H9 (cell line): ENCODE measurements around the gene SEMA3G. TPM values are rescaled to one million over a fixed set of nuclear protein-coding genes. Genes with fewer than 3 reads are reported as not detected.

Experiments
- DNase-seq: peaks from one replicate; pipeline ENCODE4 v3.0.0-alpha.2; 2017
- H2AFZ ChIP-seq: one replicate; pipeline ENCODE4 v1.6.1; 2013; ENCODE audit warnings: mild to moderate bottlenecking, low read length, control low read depth, moderate library complexity
- H2AK5ac ChIP-seq: 2 replicates; pipeline ENCODE4 v1.6.1; 2013; ENCODE audit warnings: low read length, control low read depth, mixed read lengths; ENCODE audit not compliant: insufficient read length
- H2BK120ac ChIP-seq: one replicate; pipeline ENCODE4 v1.6.1; 2013; ENCODE audit warnings: low read depth, mild to moderate bottlenecking, low read length, control low read depth, inconsistent platforms; ENCODE audit not compliant: poor library complexity, severe bottlenecking
- H2BK12ac ChIP-seq: 2 replicates; pipeline ENCODE4 v1.6.1; 2013; ENCODE audit warnings: low read length, control low read depth, mixed read lengths, low read depth; ENCODE audit not compliant: insufficient read length
- H2BK15ac ChIP-seq: 2 replicates; pipeline ENCODE4 v1.6.1; 2013; ENCODE audit warnings: low read depth, low read length, control low read depth
- H2BK20ac ChIP-seq: one replicate; pipeline ENCODE4 v1.6.1; 2013; ENCODE audit warnings: low read depth, mild to moderate bottlenecking, low read length, control low read depth, inconsistent platforms; ENCODE audit not compliant: poor library complexity, severe bottlenecking
- H2BK5ac ChIP-seq: 2 replicates; pipeline ENCODE4 v1.6.1; 2013; ENCODE audit warnings: low read length, control low read depth, mixed read lengths; ENCODE audit not compliant: insufficient read length
- H3K14ac ChIP-seq: 2 replicates; pipeline ENCODE4 v1.6.1; 2013; ENCODE audit warnings: low read length, control low read depth; ENCODE audit not compliant: insufficient read depth
- H3K18ac ChIP-seq: 2 replicates; pipeline ENCODE4 v1.6.1; 2013; ENCODE audit warnings: low read depth, mild to moderate bottlenecking, mixed read lengths, low read length, control low read depth; ENCODE audit not compliant: insufficient read length
- H3K23ac ChIP-seq: 2 replicates; pipeline ENCODE4 v1.6.1; 2013; ENCODE audit warnings: low read length, control low read depth, mixed read lengths, low read depth; ENCODE audit not compliant: insufficient read length
- H3K23me2 ChIP-seq: 2 replicates; pipeline ENCODE4 v1.6.1; 2013; ENCODE audit warnings: low read depth, mild to moderate bottlenecking, mixed read lengths, low read length, control low read depth; ENCODE audit not compliant: insufficient read length, poor library complexity, severe bottlenecking
- H3K27ac ChIP-seq: 2 replicates; pipeline ENCODE4 v1.5.1; 2013; ENCODE audit warnings: low read length, control low read depth, mixed read lengths, low read depth; ENCODE audit not compliant: insufficient read length
- H3K27me3 ChIP-seq: 2 replicates; pipeline ENCODE4 v1.6.1; 2013; ENCODE audit warnings: low read length, control low read depth, inconsistent platforms; ENCODE audit not compliant: insufficient read depth
- H3K4ac ChIP-seq: 2 replicates; pipeline ENCODE4 v1.6.1; 2013; ENCODE audit warnings: low read depth, mild to moderate bottlenecking, control low read depth, inconsistent platforms, low read length, moderate library complexity
- H3K4me1 ChIP-seq: 2 replicates; pipeline ENCODE4 v1.6.1; 2013; ENCODE audit warnings: low read length, control low read depth, inconsistent platforms; ENCODE audit not compliant: insufficient read depth
- H3K4me2 ChIP-seq: 2 replicates; pipeline ENCODE4 v1.6.1; 2013; ENCODE audit warnings: low read length, control low read depth, mixed read lengths; ENCODE audit not compliant: insufficient read length, insufficient read depth
- H3K56ac ChIP-seq: 2 replicates; pipeline ENCODE4 v1.6.1; 2013; ENCODE audit warnings: low read depth, mild to moderate bottlenecking, mixed read lengths, low read length, control low read depth; ENCODE audit not compliant: insufficient read length
- H3K79me1 ChIP-seq: 2 replicates; pipeline ENCODE4 v1.6.1; 2013; ENCODE audit warnings: low read depth, mild to moderate bottlenecking, moderate library complexity, low read length, control low read depth, inconsistent platforms; ENCODE audit not compliant: insufficient read depth, poor library complexity, severe bottlenecking
- H3K79me2 ChIP-seq: 2 replicates; pipeline ENCODE4 v1.6.1; 2013; ENCODE audit warnings: low read length, control low read depth, inconsistent platforms; ENCODE audit not compliant: insufficient read depth
- H3K9ac ChIP-seq: 2 replicates; pipeline ENCODE4 v1.6.1; 2013; ENCODE audit warnings: low read length, control low read depth, mixed read lengths; ENCODE audit not compliant: insufficient read length; ENCODE audit errors: extremely low read depth
- H3K9me3 ChIP-seq: one replicate; pipeline ENCODE4 v1.6.1; 2013; ENCODE audit warnings: low read depth, low read length, inconsistent platforms; ENCODE audit not compliant: control insufficient read depth
- H3T11ph ChIP-seq: one replicate; pipeline ENCODE4 v1.6.1; 2013; ENCODE audit warnings: mild to moderate bottlenecking, low read length, control low read depth, inconsistent platforms
- H4K20me1 ChIP-seq: one replicate; pipeline ENCODE4 v1.6.1; 2013; ENCODE audit not compliant: control insufficient read depth, insufficient read length, insufficient read depth
- H4K5ac ChIP-seq: 2 replicates; pipeline ENCODE4 v1.6.1; 2013; ENCODE audit warnings: low read depth, mild to moderate bottlenecking, mixed read lengths, low read length, control low read depth; ENCODE audit not compliant: insufficient read length
- H4K8ac ChIP-seq: replicated peaks from 2 replicates; pipeline ENCODE4 v1.6.1; 2013; ENCODE audit warnings: low read length, control low read depth, mixed read lengths, low read depth; ENCODE audit not compliant: insufficient read length
- H4K91ac ChIP-seq: 2 replicates; pipeline ENCODE4 v1.6.1; 2013; ENCODE audit warnings: low read depth, mild to moderate bottlenecking, moderate library complexity, mixed read lengths, low read length, control low read depth; ENCODE audit not compliant: insufficient read length
- H3K27ac Mint-ChIP-seq, 3 experiments: 2 replicates in 2 of 3; 3 replicates in 1 of 3; pipeline ENCODE4 v1.8.0; 2020 to 2021; ENCODE audit warnings: mixed read lengths in 3 of 3, mild to moderate bottlenecking in 1 of 3, moderate library complexity in 1 of 3
- H3K27me3 Mint-ChIP-seq: 2 replicates; pipeline ENCODE4 v1.8.0; 2021; ENCODE audit warnings: low read depth, mild to moderate bottlenecking, moderate library complexity, mixed read lengths
- H3K36me3 Mint-ChIP-seq, 3 experiments: 2 replicates in 2 of 3; 3 replicates in 1 of 3; pipeline ENCODE4 v1.8.0; 2020 to 2021; ENCODE audit warnings: low read depth in 3 of 3, mixed read lengths in 3 of 3; ENCODE audit not compliant: insufficient read depth in 1 of 3
- H3K4me1 Mint-ChIP-seq, 2 experiments: 2 replicates each; pipeline ENCODE4 v1.8.0; 2020; ENCODE audit warnings: mixed read lengths in 2 of 2
- H3K4me3 Mint-ChIP-seq, 2 experiments: 2 replicates in 1 of 2; 3 replicates in 1 of 2; pipeline ENCODE4 v1.8.0; 2020 to 2021; ENCODE audit warnings: mild to moderate bottlenecking in 2 of 2, mixed read lengths in 2 of 2, moderate library complexity in 1 of 2
- H3K9me3 Mint-ChIP-seq, 2 experiments: 2 replicates in 1 of 2; 3 replicates in 1 of 2; pipeline ENCODE4 v1.8.0; 2020; ENCODE audit warnings: mild to moderate bottlenecking in 2 of 2, mixed read lengths in 2 of 2, moderate library complexity in 1 of 2
- CTCF ChIP-seq: fragments of 200-600 bp; sonication (generic); conservative IDR thresholded peaks from 3 replicates; pipeline ENCODE4 v1.8.0; 2021; ENCODE audit warnings: antibody characterized with exemption, mild to moderate bottlenecking
- WGBS: extraction: QIAGEN DNeasy Blood & Tissue Kit; methylation state at CpG from one replicate; pipeline ENCODE4 v1.1.7; 2013; ENCODE audit warnings: missing lambda C conversion rate, low lambda C conversion rate, mixed read lengths; ENCODE audit not compliant: insufficient read length; ENCODE audit errors: extremely low coverage; 5-methylcytosine and 5-hydroxymethylcytosine counted together
- total RNA-seq: library from RNA; stranded (reverse); gene quantifications from 2 replicates; pipeline ENCODE4 v1.2.1, GENCODE V29; 2021

Gene SEMA3G
- total RNA-seq, 1 experiment from 2014 or later: 2.4 TPM

- Histone ChIP-seq H2BK12ac (no peak overlapping the region), H3K9ac (no peak overlapping the region), H3K79me1 (no peaks in the 10 kb centered on the region), H3K18ac (no peak overlapping the region), H4K91ac (no peak overlapping the region), H4K5ac (no peak overlapping the region), H2BK5ac (no peak overlapping the region), H3K4ac (no peak overlapping the region), H3K4me2 (no peak overlapping the region), H2BK120ac (no peak overlapping the region), H3T11ph (no peak overlapping the region), H4K20me1 (no peaks in the 10 kb centered on the region), H3K9me3 (no peaks in the 10 kb centered on the region), H3K56ac (no peak overlapping the region), H3K23ac (no peak overlapping the region), H2AFZ (no peak overlapping the region), H2AK5ac (no peak overlapping the region), H3K4me1 (no peaks in the 10 kb centered on the region), H3K14ac (no peak overlapping the region), H3K27ac (no peak overlapping the region), H3K27me3 (no peaks in the 10 kb centered on the region), H2BK20ac (no peak overlapping the region), H3K79me2 (no peaks in the 10 kb centered on the region), H2BK15ac (no peak overlapping the region), H3K23me2 (no peaks in the 10 kb centered on the region), H4K8ac (no peak overlapping the region)
- no peak overlapping the region; a peak in 1 of 7 replicates for H3K27ac Mint-ChIP-seq
- no peak for TF ChIP-seq CTCF
- no peak overlapping the region for H3K4me3 Mint-ChIP-seq
- no peaks in the 10 kb centered on the region for H3K9me3 Mint-ChIP-seq
- peaks cover 9% of the 10 kb centered on the region for H3K27me3 Mint-ChIP-seq
- H3K4me1 Mint-ChIP-seq: no peaks in the 10 kb centered on the region
- no CpG with 5 or more reads among the region's 6 CpGs for WGBS
- DNase-seq: no peak
- H3K36me3 Mint-ChIP-seq: peaks cover 25 to 41% (median 33%) of the 10 kb centered on the region in 3 experiments
These were observed 45.3 kb downstream of the SEMA3G start for GRCh38 chr3:52399593-52399992.
